Subcutaneous adipose tissue (tissue), 4 donors: ENCODE results near the gene CLDN6. TPM values are rescaled to one million over a fixed set of nuclear protein-coding genes. Genes with fewer than 3 reads are reported as not detected.

Source experiments
- total RNA-seq, 4 donors: library from RNA; depleted of rRNA; stranded (reverse); fragments of >200 nt; gene quantifications; one replicate each; pipeline ENCODE4 v1.1.0, GENCODE V29; 2016
- TF ChIP-seq, protein P1 (sequence below): fragments of 450-650 bp; IDR thresholded peaks from one replicate; pipeline ENCODE4 v1.5.1; 2016; ENCODE audit warnings: low read depth, mild to moderate bottlenecking, control low read depth, antibody characterized with exemption, moderate library complexity

The CLDN6 gene
- total RNA-seq, 4 donors from 2014 or later: not detected

GRCh38 chr16:2992383-2993081 is 25.5 kb downstream of the CLDN6 start:
- TF ChIP-seq, protein P1, sequence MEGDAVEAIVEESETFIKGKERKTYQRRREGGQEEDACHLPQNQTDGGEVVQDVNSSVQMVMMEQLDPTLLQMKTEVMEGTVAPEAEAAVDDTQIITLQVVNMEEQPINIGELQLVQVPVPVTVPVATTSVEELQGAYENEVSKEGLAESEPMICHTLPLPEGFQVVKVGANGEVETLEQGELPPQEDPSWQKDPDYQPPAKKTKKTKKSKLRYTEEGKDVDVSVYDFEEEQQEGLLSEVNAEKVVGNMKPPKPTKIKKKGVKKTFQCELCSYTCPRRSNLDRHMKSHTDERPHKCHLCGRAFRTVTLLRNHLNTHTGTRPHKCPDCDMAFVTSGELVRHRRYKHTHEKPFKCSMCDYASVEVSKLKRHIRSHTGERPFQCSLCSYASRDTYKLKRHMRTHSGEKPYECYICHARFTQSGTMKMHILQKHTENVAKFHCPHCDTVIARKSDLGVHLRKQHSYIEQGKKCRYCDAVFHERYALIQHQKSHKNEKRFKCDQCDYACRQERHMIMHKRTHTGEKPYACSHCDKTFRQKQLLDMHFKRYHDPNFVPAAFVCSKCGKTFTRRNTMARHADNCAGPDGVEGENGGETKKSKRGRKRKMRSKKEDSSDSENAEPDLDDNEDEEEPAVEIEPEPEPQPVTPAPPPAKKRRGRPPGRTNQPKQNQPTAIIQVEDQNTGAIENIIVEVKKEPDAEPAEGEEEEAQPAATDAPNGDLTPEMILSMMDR: no peak

DNA sequence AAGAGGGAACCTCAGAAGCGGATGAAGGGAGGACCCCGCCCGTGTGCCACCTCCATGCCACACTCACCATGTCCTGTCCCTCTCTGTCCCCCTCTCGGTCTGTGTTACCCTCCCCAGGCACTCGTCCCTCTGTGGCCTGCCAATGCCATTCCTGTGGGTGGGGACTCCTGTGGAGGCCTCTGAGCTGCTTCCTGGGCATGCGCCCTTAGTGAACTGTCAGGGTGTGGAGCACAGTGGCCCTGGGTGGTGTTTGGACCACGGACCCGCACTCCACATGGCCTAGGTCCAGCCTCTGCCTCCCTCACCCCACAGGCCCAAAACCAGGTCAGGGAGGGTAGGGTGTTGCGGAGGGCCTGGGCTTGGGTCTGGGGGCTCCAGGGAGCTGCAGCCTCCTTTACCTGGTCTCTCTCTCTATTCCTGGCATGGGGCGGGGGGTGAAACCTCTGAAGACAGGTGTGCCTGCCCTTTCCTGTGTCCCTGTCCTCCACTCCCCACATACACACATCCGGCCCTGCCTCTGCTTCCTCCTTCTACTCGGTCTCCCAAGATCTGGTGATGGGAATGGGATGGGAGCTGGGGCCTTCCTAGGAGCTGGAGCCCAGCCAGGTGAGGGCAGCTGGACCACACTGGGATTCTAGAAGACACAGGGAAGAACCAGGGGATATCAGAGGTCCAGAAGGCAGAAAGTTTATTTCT is 26.3 kb downstream of the CLDN6 start:
- TF ChIP-seq, protein P1: no peak

DNA sequence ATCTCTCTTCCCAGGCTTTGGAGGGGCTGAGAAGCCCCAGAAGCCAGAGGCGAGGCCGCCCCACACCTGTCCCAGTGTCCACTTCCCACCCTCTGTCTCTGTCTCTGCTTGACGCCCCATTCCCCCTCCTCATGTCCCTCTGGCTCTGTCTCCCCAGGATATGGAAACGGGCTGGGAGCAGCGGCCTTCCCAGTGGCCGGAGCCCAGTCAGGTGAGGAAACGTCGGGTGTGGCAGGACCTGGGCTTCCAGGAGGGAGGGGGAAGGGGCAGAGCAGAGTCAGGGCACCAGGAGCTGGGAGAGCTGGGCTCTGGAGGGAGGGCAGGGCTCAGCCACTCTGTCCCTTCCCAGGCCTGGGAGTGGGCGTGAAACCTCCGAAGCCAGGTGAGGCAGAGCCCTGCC is 27.1 kb downstream of the CLDN6 start:
- TF ChIP-seq, protein P1: no peak

GRCh38 chr16:2988590-2989099 is 29.3 kb downstream of the CLDN6 start:
- TF ChIP-seq, protein P1: no peak

DNA sequence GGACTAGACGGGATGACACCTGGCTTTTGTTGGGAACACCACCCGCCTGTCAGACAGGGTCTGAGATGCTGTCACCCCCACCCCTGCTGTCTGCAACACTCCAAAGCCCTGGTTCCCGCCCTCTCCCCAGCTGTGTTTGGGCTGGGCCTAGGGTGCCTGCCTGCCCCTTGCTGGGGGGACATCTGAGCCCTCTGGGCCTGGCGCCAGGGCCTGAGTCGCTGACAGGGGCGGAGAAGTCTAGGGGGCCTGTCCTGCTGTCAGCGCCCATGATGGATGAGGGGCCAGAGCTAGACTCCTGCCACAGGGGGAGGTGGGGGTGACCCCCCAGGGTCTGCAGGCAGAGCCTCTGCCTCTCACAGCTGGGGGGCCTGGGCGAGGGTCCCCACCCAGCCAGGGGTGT is 30.1 kb downstream of the CLDN6 start:
- TF ChIP-seq, protein P1: no peak

GRCh38 chr16:2987286-2987685 is 30.7 kb downstream of the CLDN6 start:
- TF ChIP-seq, protein P1: no peak

- TF ChIP-seq, protein P1: no peak
Observed at GRCh38 chr16:2986623-2987188, 31.3 kb downstream of the CLDN6 start.
